Stimulated activated CD4-positive, alpha-beta T cell treated with anti-CD3 and anti-CD28 coated beads, Interleukin-15, amount 100 ng/mL, for 1 hour (primary cell): Measurements from ENCODE around the gene PLCB4.
"Not testable (repeated sequence)": the region's sequence is repeated elsewhere in the genome, so short reads cannot be mapped to it uniquely, and the experiment has no call there.

Experiments used
- DNase-seq, 2 donors: peaks; one replicate each; pipeline ENCODE4 v3.0.0-alpha.2; 2020; ENCODE audit warnings: low read depth in 1 of 2, low spot score in 1 of 2

The PLCB4 gene

DNA sequence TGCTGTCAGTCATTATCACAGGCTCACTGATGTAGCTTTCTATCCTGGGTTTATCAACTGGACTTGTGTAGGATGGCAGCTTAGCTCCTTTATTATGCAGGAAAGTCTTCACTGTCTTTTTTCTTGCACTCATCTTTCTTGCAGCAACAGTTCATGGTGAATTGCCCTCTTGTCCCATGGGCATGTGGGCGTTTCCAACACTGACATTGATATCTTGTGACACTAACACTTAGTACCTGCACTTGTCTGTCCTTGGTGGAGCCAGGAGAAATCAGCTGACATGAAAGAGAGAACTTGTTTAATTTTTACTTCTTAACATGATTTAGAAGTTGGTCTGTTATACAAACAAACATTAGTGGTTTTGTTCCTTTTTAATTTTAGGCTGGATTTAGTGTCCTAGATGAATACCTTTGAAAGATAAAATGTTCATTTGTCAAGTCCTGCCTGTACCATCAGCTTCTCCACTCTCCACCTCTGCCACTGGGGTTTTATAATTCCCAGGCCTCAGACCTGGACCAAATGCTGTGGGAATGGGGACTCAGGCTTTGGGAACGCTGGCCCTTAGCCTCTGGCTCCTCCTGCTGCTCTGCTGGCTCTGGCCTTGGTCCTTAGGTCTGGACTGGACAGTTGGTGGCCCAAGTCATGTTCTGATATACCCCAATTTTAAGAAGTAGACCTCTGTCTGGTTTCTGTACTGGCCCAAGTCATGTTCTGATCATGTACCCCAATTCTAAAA lies 284.5 kb downstream of the PLCB4 start:
- DNase-seq, result no peak

DNA sequence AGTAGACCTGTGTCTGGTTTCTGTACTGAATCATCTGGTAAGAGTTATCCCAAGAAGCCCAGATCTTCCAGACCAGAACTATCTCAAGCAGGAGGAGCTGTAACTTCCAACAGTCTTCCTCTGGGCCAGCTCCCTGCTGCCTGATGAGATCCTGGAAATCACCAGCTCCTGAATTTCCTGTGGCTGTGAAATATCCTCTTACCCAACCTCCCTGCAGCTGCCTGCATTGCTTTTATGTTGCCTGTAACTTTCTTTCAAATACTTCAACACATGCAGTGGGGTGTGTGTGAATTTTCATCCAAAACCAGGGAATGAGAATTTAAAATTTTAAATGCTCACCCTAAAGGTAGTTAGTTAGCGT lies 285.0 kb downstream of the PLCB4 start:
- no peak for DNase-seq

DNA sequence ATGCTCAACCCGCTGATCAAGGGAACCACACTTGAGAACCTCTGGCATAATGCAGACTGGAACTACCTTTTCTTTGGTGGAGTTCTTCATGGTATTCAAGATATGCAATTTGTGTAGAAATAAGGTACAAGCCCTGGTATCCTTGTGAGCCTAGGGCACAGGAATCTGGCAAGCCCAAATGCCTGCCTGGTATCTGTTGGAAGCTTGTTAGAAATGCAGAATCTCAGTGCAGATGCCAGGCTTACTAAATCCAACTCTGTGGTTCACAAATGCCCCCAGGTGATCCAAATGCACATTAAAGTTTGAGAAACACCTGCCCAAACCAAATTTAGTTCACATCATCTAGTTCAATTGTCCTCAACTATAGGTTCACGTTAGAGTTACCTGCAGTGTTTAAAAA lies 285.7 kb downstream of the PLCB4 start:
- DNase-seq, result no peak

DNA sequence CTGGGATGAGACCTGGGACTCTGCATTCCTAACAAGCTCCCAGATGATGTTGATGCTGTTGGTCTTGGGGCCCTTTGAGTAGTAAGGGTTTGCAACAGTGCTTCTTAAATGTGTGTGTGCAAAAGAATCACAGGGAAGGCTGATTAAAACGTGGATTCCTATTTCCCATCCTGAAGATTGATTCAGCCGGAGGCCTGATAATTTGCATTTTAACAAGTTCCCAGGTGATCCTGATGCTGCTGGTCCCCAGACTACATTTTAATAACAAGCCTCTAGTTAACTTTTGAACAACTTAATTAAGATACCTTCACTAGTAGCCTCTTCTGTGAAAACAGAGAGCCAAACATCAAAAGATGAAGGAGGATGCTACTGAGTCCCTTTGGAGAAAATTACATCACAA lies 289.1 kb downstream of the PLCB4 start:
- DNase-seq, result no peak

DNA sequence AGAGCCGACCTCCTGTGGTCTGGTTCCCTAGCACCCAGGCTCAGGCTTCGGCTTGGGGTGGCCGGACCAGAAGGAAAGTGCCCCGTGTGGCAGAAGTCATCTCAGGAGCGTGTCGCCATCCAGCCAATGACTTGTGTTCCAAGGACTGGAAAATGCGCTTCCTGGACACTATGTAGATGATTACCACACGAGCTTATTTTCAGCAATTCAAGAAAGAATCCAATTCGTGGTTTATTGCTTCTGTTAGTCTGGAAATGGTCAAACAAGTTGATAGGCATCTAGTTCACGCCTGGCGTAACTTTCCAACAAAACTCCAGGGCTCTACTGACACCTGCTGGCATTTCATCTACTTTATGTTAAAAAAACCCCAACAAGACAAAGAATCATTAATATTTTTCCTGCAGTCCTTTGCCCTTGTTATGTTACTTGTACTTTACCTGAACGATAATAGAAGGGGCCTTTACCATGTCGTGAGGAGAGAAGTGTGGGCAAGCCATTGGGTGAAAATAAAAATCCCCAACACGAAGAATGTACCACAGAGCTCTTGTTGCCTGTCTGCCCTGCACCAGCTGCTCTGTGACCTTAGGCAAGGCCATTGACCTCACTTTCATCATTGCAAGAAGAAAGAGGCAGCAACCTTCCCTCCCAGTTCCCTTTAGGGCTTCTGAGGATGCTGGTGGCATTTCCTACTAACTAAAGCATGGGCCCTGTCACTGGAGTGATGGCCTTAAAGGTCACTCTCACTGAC lies 290.8 kb downstream of the PLCB4 start:
- DNase-seq, result no peak

DNA sequence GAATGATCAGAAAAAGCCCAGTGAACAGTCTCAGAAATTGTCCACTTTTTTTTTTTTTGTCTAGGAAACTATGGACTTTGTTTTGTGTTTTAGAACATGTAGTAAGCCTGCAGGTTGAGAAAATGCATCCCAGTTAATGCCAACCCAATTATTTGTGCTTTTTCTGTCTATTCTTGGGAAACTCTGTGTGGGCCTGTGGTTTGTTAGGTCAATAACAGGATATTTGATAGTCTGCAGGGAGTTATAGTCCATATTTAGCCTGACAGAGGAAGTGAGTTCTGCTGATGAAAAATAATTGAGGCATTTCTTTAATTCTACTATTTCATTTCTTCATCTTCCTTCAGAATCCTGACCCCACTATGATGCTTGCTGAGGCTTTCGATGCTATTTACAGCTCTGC lies 291.5 kb downstream of the PLCB4 start:
- DNase-seq, result no peak

DNA sequence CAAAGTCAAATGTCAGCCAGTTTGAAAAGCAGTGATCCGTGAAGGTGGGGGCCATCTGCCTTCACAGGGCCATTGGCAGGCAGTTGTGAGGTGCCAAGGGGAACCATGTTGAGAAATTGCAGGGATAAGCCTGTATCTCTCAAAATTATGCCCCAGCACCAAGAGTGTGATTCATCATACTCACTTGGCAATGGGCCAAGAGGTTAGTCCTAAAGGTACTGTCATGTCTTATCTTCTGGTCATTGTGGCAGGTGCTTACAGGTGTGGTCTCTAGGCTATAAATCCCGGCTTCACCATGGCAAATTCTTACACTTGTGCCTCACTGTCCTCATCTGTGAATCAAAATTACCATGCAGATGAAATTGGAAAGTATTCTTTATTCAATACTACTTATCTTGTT lies 294.8 kb downstream of the PLCB4 start:
- no peak for DNase-seq

DNA sequence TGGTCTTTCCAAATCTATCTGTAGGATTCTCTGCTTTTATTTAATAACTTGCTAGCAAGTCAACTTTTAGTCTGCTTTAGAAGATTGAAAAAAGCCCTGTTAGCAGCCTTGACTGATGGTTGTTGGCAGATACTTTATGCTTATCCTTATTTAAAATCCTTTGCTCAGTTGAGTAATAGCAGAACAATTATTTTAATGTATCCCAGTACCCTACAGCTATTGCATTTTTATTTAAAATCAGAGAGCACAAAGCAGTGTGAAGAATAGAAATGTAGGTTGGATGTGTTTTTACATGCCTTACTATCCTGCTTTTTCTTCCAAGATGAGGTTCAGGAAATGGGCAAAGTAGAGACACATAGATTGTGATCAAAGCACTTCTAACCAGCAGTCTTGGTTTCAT lies 298.4 kb downstream of the PLCB4 start:
- DNase-seq, result no peak

DNA sequence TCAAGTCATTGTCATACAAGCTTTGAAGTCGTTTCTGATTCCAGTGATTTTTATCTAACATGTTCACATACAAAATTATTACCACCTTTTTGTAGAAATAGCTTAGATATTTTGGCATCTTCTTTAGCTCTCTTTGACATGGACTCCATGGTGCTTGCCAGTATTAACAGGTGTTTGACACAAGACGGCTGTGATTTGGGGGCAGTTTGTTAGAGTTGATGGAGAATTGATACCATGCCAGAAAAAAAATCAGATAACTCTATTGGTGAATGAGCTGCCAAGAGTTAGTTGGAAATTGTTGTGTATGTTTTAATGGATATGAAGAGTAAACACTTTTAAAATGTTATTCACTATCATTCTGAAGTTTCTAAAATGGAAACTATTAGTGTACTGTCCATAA lies 298.9 kb downstream of the PLCB4 start:
- no peak for DNase-seq

DNA sequence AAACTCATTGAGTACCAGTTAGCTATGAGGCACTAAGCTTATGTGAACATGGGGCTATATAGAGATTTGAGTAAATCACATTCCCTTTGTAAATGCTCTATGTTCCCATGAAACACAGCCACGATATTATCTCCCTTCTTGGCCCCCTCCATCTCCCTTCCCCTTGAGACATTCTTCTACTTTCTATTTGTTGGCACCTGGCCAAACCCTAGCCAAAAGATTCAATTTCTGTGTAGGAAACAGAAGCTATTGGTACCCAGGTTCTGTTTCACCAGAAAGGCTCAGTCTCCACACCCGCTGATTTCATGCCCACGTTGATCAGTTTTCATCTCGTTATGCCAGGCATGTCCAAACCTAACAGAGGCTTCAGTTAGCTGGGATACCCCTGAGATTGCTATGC lies 300.0 kb downstream of the PLCB4 start:
- no peak for DNase-seq

DNA sequence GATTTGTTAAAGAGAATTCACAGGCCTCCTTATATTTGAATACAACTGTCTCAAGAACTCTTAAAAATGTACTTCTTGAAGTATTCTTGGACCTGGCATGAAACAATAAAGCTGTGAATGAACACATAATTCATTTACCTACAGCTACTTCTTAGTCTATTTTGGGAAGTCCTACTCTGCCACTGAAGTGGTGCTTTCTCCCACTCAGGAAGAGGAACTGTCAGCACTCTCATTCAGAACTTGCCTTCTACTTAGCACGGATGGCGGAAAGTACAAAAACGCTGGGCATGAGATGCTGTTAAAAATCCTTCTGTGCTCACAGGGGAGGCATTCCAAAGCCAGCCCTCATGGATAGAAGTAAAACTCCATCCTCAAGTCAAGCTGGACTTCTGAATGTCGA lies 300.7 kb downstream of the PLCB4 start:
- DNase-seq, result no peak

DNA sequence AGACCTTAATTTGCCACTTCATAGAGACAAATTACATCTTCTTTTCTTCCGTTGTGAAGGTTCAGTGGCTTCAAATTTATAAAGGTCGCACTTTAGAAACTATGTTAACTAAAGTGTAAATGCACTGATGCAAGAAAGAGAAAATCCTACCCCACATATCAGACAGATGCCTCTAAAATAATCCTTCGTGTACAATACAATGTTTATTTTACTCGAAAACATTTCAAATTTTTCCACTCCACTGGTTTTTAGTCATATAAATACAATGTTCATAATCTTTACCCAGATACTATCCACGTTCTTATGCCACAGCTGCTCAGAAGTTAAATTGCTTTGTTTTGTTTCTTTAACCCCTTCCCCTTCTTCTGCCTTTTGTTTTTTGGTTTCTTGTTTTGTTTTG lies 305.2 kb downstream of the PLCB4 start:
- DNase-seq, result no peak

DNA sequence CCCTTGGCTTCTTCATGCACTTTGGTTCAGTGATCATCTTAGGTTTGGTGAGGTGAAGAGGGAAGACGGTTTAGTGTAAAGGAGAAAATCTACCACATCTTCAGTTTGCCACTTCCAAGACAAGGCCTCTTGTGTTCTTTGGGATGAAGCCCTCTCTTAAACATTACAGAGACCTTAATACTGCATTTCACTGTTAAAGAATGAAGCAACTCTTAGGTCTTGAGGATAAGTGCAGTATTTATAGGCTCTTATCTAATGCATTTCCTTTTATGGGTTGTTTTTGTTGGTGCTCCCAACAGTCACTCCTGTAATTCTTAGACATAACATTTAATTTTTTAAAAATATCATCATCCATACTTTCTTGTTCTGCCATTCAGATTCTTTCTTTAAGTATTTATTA lies 305.6 kb downstream of the PLCB4 start:
- DNase-seq, result no peak

DNA sequence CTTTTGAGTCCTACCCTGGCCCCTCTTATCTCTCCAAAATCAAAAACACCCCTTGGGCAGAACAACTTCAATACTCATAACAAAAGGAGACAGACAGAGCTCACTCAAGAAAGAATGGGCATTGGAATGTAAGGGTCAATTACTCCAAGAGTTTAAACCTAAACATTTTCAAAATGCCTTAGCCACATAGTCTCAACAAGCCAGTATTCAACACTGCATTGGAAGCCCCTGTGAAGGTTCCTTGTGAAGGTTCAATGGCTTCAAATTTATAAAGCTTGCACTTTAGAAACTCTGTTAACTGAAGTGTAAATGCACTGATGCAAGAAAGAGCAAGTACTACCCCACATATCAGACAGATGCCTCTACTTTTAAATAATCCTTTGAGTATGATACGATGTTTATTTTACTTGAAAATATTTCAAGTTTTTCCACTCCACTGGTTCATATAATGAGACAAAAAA lies 306.4 kb downstream of the PLCB4 start:
- no peak for DNase-seq

DNA sequence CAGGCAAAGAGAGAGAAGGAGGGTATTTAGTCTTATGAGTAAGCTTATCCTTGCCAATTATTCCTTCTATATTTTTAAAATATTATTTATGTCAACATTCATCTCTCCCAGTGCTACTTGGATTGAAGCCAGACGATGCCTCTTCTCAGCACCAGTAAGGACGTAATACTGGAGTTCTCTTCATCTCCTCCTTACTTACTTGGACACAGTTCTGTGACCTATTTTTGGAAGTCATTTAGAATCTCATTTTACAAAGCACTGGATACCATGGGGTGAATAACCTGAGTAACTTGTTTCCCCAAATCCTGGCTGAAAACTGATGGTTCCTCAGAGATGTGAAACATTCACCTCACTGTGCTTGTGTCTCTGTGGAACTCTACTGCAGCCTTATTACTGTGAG lies 308.1 kb downstream of the PLCB4 start:
- no peak for DNase-seq

DNA sequence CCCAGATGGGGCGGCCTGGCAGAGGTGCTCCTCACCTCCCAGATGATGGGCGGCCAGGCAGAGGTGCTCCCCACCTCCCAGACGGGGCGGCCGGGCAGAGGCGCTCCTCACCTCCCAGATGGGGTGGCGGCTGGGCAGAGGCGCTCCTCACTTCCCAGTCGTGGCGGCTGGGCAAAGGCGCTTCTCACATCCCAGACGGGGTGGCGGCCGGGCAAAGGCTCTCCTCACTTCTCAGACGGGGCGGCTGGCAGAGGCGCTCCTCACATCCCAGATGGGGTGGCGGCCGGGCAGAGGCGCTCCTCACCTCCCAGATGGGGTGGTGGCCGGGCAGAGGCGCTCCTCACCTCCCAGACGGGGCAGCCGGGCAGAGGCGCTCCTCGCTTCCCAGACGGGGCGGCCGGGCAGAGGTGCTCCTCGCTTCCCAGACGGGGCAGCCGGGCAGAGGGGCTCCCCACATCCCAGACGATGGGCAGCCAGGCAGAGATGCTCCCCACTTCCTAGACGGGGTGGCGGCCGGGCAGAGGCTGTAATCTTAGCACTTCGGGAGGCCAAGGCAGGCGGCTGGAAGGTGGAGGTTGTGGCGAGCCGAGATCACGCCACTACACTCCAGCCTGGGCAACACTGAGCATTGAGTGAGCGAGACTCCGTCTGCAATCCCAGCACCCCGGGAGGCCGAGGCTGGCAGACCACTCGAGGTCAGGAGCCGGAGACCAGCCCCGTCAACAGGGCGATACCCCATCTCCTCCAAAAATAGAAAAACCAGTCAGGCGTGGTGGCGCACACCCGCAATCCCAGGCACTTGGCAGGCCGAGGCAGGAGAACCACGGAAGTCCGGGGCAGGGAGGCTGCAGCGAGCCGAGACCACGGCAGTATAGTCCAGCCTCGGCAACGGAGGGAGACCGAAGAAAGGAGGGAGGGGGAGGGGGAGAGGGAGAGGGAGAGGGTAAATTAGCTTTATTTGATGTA lies 316.7 kb downstream of the PLCB4 start:
- not testable (repeated sequence) for DNase-seq

DNA sequence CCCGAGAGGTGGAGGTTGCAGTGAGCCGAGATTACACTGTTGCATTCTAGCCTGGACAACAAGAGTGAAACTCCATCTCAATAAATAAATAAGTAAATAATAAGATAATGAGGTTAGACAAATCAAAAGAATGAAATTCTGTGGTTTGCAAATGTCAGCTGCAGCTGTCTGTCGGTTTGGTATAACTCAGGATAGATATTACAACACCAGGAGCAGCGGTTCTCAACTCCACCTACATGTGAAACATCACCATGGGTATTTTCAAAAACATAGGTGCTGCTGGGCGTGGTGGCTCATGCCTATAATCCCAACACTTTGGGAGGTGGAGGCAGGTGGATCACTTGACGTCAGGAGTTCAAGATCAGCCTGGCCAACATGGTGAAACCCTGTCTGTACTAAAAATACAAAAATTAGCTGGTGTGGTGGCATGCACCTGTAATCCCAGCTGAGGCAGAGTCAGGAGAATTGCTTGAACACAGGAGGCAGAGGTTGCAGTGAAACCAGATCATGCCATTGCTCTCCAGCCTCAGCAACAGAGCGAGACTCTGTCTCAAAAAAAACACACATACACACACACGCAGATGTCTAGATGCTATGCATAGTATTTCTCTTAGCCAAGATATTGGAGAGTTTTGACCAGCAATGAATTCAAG lies 319.4 kb downstream of the PLCB4 start:
- no peak for DNase-seq

DNA sequence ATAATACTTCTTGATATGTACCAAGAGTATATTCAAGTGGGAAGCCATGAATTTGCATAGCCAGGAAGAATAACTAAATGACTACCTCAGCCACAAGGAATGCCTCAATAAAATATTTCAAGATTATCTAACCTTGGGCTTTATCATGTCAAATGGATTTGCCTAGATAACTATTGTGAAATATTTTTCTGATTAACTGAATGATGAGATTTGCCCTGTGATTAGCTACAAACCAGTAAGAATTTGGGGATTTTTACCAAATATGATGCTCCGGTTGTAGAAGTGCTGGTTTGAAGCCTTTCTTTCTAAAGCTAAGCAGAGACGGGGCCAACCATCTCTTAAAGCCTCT lies 319.9 kb downstream of the PLCB4 start:
- DNase-seq, result no peak

DNA sequence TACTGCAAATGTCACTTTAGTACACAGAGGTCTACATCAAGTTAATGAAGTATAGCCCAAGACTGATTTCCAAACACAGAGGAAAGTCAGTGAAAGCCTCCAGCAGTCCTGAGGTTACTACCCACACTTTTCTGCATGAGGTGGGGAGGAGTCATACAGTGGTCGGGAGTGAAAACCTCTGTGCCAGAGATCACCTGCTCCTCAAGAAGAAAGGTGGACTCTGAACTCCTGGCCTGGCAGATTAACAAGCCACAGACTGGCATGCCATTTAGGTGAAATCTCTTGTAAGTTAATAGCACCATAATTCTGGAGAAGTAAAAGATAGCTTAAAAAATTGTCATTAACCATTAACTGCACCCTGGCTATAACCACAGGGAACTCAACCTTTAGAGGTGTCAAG lies 320.5 kb downstream of the PLCB4 start:
- no peak for DNase-seq

DNA sequence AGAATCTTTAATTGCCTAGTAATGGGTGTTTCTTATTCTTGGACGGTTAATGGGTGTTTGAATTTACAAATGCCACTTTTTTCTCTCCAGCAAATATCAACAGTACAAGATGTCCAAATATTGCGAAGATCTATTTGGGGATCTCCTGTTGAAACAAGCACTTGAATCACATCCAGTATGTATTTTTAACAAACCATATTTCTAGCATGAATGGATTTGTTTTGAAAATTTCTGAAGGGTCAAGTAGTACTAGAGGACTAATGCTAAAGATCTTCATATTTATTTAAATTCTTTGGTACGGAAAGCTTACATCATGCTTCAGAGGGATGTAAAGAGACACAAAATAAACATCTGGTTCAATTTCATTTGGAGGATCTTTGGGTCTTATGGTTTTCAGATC lies 321.6 kb downstream of the PLCB4 start:
- DNase-seq, result no peak
